Prostate gland (tissue), 2 donors: ENCODE data around the gene NEMP2. TPM values are rescaled to one million over a fixed set of nuclear protein-coding genes. Genes with fewer than 3 reads are reported as not detected.
"Not testable (repeated sequence)": the region's sequence is repeated elsewhere in the genome, so short reads cannot be mapped to it uniquely, and the experiment has no call there.

ENCODE experiments used
- DNase-seq: peaks from one replicate; pipeline ENCODE4 v3.0.0-alpha.2; 2019; ENCODE audit warnings: low spot score
- H3K27ac ChIP-seq, 2 donors: fragments of 200-600 bp; sonication (generic); 2 replicates each; pipeline ENCODE4 v1.5.1; 2017 to 2019
- H3K27me3 ChIP-seq: fragments of 200-600 bp; sonication (generic); replicated peaks from 2 replicates; pipeline ENCODE4 v1.5.1; 2019; ENCODE audit not compliant: insufficient read depth
- H3K36me3 ChIP-seq, 2 donors: fragments of 200-600 bp; sonication (generic); 1 replicate in 1 of 2; 2 replicates in 1 of 2; pipeline versions ENCODE4 v1.5.1 to v1.8.1; 2017 to 2019
- H3K4me1 ChIP-seq: fragments of 200-600 bp; sonication (generic); replicated peaks from 2 replicates; pipeline ENCODE4 v1.5.1; 2019
- H3K4me3 ChIP-seq, 2 donors: fragments of 200-600 bp; sonication (generic); 2 replicates each; pipeline ENCODE4 v1.5.1; 2017 to 2019
- H3K9me3 ChIP-seq: fragments of 200-600 bp; sonication (generic); 2 replicates; pipeline ENCODE4 v1.5.1; 2017
- POLR2A ChIP-seq: fragments of 450-650 bp; IDR thresholded peaks from one replicate; pipeline ENCODE4 v1.6.1; 2016; ENCODE audit warnings: antibody characterized with exemption, mild to moderate bottlenecking
- POLR2AphosphoS5 ChIP-seq: sonication (generic); formaldehyde crosslinking; IDR thresholded peaks from one replicate; pipeline ENCODE4 v1.6.1; 2017; ENCODE audit warnings: antibody characterized with exemption
- WGBS: methylation state at CpG from one replicate; pipeline ENCODE4 v1.1.5; 2018; 5-methylcytosine and 5-hydroxymethylcytosine counted together
- intact Hi-C: fragments of 100-400 bp; cut with DNase I; formaldehyde crosslinking; loops from one replicate; pipeline ENCODE4 v1.14.2; 2022
- total RNA-seq, 2 donors: library from RNA; depleted of rRNA; stranded (reverse); fragments of >200 nt; gene quantifications; one replicate each; pipeline ENCODE4 v1.1.0, GENCODE V29; 2016
- TF ChIP-seq, protein P1 (sequence below), 4 experiments: fragments of 200-600 bp in 2 of 4; fragments of 450-650 bp in 2 of 4; sonication (generic) in 2 of 4; IDR thresholded peaks; 1 replicate in 3 of 4; 2 replicates in 1 of 4; pipeline ENCODE4 v1.5.1; 2016 to 2019; ENCODE audit warnings: antibody characterized with exemption in 4 of 4, mild to moderate bottlenecking in 2 of 4, moderate library complexity in 2 of 4

The NEMP2 gene
- total RNA-seq, 2 donors from 2014 or later, result 4.6 to 14.0 TPM

DNA sequence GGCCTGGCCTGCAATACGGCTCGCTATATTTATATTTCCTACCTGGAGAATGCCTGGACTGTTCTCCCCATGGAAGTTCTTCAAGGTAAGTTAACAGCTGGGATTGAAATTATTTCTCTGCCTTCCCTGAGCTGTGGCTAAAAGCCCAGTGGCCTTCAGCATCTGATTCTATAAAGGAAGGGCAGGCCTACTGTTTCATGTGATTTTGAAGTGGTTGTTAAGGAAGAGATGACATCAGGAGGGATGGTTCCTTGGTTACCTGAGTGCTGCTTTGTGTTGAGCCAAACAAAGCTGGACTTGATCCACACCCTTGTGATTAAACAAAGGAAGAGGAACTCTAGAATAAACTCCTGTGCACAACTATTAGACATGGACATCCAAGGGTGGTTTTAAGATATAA lies 64.8 kb downstream of the NEMP2 start:
- DNase-seq, result peak; percentile 69

DNA sequence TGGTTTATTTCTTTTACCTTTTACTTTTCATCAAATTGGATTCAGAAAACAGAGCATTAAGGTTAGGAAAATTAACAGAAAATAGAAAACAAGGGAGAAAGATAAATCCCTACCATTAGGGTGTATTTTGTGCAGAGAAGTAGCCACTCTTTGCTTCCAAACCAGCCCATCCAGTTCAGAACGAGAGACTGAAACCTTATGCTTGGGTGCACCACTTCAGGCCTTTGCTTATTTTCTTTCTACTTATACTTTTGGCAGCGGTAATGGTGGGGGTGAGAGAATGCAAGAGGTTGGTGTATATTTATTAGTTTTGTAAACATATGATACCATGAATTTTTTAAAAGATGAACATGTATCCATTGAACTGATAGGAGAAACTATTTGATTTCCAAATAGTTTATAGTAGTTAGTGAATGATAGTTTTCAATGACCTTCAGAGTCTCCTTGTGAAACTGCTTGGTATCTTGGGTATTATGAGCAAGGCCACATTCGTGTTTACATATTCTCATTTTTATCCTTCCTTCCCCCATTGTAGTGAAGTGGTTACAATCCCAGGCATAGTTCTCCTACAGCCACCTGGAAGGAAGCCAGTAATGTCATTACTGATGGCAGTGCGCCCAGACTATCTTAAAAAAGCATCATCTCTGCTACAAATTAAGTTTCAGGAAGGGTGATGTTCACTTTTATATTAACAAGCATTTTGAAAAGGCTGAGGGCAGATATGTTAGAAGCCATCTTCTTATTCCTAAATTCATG lies 65.5 kb downstream of the NEMP2 start:
- 11% methylated on average over 4 of the region's 4 CpGs for WGBS
- H3K27ac ChIP-seq, result peak overlapping the region; percentile 52 to 69
- H3K4me1 ChIP-seq, result peaks cover 12% of the 10 kb centered on the region
- no peak overlapping the region for H3K4me3 ChIP-seq
- H3K27me3 ChIP-seq, result no peaks in the 10 kb centered on the region
- TF ChIP-seq POLR2A, result no peak
- peak; percentile 73 for TF ChIP-seq POLR2AphosphoS5
- no peaks in the 10 kb centered on the region for H3K36me3 ChIP-seq
- intact Hi-C loops, result loop anchor here (5.0 kb wide), 1 partner anchor 62 kb away; the partner anchor contains the start of gene MFSD6
- peak; percentile 81 for DNase-seq
- no peaks in the 10 kb centered on the region for H3K9me3 ChIP-seq

More for the DNA sequence above, 64.8 kb downstream of the NEMP2 start:
- no peaks in the 10 kb centered on the region for H3K36me3 ChIP-seq
- H3K27me3 ChIP-seq, result no peaks in the 10 kb centered on the region
- whole genome bisulfite sequencing, result 35% methylated on average over 2 of the region's 2 CpGs
- intact Hi-C loops, result loop anchor here (5.0 kb wide), 1 partner anchor 62 kb away; the partner anchor contains the start of gene MFSD6
- H3K9me3 ChIP-seq, result no peaks in the 10 kb centered on the region
- peak; percentile 76 for TF ChIP-seq POLR2AphosphoS5
- TF ChIP-seq, protein P1, sequence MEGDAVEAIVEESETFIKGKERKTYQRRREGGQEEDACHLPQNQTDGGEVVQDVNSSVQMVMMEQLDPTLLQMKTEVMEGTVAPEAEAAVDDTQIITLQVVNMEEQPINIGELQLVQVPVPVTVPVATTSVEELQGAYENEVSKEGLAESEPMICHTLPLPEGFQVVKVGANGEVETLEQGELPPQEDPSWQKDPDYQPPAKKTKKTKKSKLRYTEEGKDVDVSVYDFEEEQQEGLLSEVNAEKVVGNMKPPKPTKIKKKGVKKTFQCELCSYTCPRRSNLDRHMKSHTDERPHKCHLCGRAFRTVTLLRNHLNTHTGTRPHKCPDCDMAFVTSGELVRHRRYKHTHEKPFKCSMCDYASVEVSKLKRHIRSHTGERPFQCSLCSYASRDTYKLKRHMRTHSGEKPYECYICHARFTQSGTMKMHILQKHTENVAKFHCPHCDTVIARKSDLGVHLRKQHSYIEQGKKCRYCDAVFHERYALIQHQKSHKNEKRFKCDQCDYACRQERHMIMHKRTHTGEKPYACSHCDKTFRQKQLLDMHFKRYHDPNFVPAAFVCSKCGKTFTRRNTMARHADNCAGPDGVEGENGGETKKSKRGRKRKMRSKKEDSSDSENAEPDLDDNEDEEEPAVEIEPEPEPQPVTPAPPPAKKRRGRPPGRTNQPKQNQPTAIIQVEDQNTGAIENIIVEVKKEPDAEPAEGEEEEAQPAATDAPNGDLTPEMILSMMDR (IDR thresholded peaks at IDR 0.05), result no peak
- H3K4me3 ChIP-seq, result no peak overlapping the region
- peak overlapping the region; percentile 52 to 69 for H3K27ac ChIP-seq
- peaks cover 12% of the 10 kb centered on the region for H3K4me1 ChIP-seq

DNA sequence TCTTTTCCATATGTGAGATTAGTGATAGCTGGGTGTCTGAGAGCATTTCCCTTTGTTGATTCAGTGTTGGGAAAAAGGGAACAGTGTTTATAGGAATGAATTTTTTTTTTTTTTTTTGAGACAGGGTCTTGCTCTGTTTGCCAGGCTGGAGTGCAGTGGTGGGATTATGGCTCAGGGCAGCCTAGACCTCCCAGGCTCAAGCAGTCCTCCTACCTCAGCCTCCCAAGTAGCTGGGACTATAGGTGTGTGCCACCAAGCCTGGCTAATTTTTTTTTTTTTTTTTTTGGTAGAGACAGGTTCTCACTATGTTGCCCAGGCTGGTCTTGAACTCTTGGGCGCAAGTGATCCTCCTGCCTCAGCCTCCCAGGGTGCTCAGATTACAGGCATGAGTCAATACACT lies 66.2 kb downstream of the NEMP2 start:
- H3K4me3 ChIP-seq, DNase-seq, H3K36me3 ChIP-seq, H3K9me3 ChIP-seq, H3K27me3 ChIP-seq: not testable (repeated sequence)
- intact Hi-C loops, result loop anchor here (5.0 kb wide), 1 partner anchor 61 kb away; the partner anchor contains the start of gene MFSD6
- peaks cover 12% of the 10 kb centered on the region for H3K4me1 ChIP-seq
- peak overlapping the region; percentile 52 to 69 for H3K27ac ChIP-seq
- 53% methylated on average over 1 of the region's 1 CpG for WGBS

DNA sequence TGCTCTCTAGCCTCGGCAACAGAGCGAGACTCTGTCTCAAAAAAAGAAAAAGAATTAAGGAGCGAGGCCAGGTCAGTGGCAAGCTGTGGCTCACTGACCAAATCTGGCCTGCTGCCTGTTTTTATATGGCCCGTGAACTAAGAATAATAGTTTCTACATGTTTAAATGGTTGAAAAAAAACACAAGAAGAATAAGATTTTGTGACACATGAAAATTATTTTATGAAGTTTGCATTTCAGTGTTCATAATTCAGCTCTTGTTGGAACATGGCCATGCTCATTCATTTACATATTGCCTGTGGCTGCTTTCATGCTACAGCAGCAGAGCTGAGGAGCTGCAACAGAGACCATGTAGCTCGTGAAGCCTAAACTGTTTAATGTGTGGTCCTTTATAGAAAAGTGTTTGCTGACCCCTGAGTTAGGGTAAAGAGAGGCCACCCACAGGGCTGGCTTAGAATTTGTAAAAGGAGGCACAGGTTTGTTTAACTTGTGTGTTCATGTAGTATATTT lies 66.9 kb downstream of the NEMP2 start:
- intact Hi-C loops, result loop anchor here (5.0 kb wide), 1 partner anchor 60 kb away; the partner anchor contains the start of gene MFSD6
- H3K27me3 ChIP-seq, result no peaks in the 10 kb centered on the region
- H3K4me3 ChIP-seq, result no peak overlapping the region
- no peaks in the 10 kb centered on the region for H3K9me3 ChIP-seq
- H3K27ac ChIP-seq, result peak overlapping the region; percentile 52 to 69
- no peak for DNase-seq
- peaks cover 12% of the 10 kb centered on the region for H3K4me1 ChIP-seq
- TF ChIP-seq POLR2AphosphoS5 (no peak), POLR2A (no peak)
- TF ChIP-seq, protein P1 (IDR thresholded peaks at IDR 0.05), result no peak
- H3K36me3 ChIP-seq, result no peaks in the 10 kb centered on the region
- WGBS, result 11% methylated on average over 5 of the region's 5 CpGs

DNA sequence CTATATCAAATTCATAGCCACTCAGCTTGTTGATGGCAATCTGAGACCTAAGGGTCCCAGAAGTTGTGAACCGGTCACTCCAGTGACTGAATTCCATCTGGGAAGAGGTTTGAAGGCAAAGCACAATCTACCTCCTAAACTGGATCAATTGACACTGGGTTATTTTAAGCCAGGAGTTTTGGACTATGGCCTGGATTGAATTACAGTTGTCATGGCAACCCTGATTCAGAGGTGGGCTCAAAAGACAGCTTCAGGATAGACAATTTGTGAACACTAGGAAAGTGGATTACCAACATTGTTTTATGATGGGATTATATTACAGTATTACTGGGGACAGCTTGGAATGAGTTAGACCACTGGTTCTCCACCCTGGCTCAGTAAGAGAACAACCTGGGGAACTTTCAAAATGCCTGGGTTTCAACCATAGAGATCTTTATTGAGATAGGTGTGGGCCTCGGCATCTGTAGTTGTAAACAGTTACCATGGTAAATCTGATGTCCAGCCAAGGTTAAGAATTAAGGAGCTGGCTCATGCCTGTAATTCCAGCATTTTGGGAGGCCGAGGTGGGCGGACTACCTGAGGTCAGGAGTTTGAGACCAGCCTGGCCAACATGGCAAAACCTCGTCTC lies 67.6 kb downstream of the NEMP2 start:
- peak overlapping the region; percentile 52 to 69 for H3K27ac ChIP-seq
- H3K36me3 ChIP-seq, result no peaks in the 10 kb centered on the region
- intact Hi-C loops, result loop anchor here (5.0 kb wide), 1 partner anchor 60 kb away; the partner anchor contains the start of gene MFSD6
- H3K4me1 ChIP-seq, result peaks cover 12% of the 10 kb centered on the region
- no peaks in the 10 kb centered on the region for H3K27me3 ChIP-seq
- 56% methylated on average over 5 of the region's 5 CpGs for WGBS
- H3K4me3 ChIP-seq, result no peak overlapping the region
- TF ChIP-seq, protein P1 (IDR thresholded peaks at IDR 0.05), result no peak
- TF ChIP-seq POLR2AphosphoS5 (no peak), POLR2A (no peak)
- no peaks in the 10 kb centered on the region for H3K9me3 ChIP-seq
- no peak for DNase-seq
